HL-60/S4 treated with phorbol 12-myristate 13-acetate at 8.2 ng/mL for 4 days and 3 days (cell line): Measurements from ENCODE around the gene GJB5.

Experiments used
- in situ Hi-C: fragments of 300-500 bp; cut with MboI; formaldehyde crosslinking; loops from 2 replicates; pipeline ENCODE4 v1.15.0; 2022; ENCODE audit warnings: low sequenced_read_pairs

The GJB5 gene

GRCh38 chr1:34792868-34793727 lies 38.3 kb downstream of the GJB5 start, which contains the start of gene GJA4:
Gene GJA4, plus strand, starts transcription at chr1:34792999. Its CDS starts 1,215 bp downstream, at chr1:34794214.
- in situ Hi-C loops = no loop called here

GRCh38 chr1:34794001-34794789 lies 39.3 kb downstream of the GJB5 start:
- in situ Hi-C loops = no loop called here

- in situ Hi-C loops = no loop called here
These were observed 39.9 kb downstream of the GJB5 start for GRCh38 chr1:34794790-34795180.

- in situ Hi-C loops = no loop called here
These were observed 41.1 kb downstream of the GJB5 start for GRCh38 chr1:34795916-34796315.

- in situ Hi-C loops = no loop called here
These were observed 42.1 kb downstream of the GJB5 start for GRCh38 chr1:34796990-34797389.

GRCh38 chr1:34800214-34800613 lies 45.4 kb downstream of the GJB5 start:
- in situ Hi-C loops = no loop called here

- in situ Hi-C loops = no loop called here
These were observed 48.9 kb downstream of the GJB5 start for GRCh38 chr1:34803770-34804169.

GRCh38 chr1:34806396-34806795 lies 51.5 kb downstream of the GJB5 start:
- in situ Hi-C loops = no loop called here
